DMS 273 treated with DMSO at 0.1 percent for 48 hours (cell line): ENCODE data around the gene PTPN4.

Source experiments
- DNase-seq: peaks from one replicate; lab custom pipeline; 2025; lab: John Stamatoyannopoulos, UW

The PTPN4 gene, protein sequence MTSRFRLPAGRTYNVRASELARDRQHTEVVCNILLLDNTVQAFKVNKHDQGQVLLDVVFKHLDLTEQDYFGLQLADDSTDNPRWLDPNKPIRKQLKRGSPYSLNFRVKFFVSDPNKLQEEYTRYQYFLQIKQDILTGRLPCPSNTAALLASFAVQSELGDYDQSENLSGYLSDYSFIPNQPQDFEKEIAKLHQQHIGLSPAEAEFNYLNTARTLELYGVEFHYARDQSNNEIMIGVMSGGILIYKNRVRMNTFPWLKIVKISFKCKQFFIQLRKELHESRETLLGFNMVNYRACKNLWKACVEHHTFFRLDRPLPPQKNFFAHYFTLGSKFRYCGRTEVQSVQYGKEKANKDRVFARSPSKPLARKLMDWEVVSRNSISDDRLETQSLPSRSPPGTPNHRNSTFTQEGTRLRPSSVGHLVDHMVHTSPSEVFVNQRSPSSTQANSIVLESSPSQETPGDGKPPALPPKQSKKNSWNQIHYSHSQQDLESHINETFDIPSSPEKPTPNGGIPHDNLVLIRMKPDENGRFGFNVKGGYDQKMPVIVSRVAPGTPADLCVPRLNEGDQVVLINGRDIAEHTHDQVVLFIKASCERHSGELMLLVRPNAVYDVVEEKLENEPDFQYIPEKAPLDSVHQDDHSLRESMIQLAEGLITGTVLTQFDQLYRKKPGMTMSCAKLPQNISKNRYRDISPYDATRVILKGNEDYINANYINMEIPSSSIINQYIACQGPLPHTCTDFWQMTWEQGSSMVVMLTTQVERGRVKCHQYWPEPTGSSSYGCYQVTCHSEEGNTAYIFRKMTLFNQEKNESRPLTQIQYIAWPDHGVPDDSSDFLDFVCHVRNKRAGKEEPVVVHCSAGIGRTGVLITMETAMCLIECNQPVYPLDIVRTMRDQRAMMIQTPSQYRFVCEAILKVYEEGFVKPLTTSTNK

DNA sequence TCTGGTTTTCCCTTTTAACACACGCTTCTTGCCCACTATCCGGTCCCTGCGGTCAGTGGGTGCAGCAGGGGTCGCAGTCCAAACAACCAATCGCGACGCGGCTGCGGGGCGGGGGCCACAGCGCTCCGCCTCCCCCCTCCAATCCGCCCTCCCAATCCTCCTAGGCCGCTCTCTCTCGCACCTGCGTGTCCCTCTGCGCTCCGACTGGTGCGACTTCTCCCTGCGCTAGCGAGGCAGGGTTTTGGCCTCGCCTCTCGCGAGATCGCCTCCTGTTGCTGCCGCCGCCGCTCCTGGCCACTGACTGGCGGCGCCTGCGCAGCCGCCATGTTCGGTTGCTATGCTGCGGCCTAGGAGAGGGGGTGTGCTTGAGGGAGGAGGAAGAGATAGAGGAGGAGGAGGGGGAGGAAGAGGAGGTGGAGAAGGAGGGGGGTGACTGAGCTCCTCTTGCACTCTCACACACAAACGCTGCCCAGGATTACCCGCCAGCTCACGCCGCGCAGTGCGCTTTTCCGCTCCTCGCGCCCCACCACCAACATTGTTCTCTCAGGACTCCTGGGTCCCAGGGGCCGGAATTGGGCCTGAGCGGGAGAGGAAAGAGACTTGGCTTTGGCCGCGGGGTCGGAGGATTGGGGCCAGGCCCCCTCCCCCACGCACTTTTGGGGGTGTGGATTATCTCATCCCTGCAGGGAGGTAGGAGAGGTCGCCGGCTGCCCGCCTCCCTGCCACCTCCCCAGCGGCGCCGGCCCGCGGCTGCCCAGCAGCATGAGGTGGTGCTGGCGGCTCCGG, at the start of gene PTPN4:
TSS of gene PTPN4 (plus strand) at position 472 of the 786 bp plus-strand sequence. CDS start 49,932 bp downstream, outside the sequence.
- peak; percentile 99 for DNase-seq

DNA sequence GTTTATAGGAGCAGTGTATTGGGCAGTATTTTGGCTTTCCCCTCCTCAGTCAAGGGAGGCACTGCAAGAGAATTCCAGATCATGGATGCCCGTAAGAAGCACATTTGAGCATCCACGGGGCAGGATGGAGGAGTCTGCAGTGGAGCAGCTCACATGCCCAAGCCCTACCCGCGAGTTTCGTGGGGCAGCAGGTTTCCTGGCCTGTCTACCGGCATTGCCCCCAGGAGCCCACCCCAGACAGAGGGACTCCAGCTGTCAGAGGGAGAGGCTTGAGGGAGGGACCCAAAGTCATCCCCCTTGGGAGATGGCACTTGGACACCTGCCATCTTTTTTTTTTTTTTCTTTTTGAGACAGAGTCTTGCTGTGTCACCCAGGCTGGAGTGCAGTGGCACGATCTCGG, 49.4 kb upstream of the PTPN4 start:
- no peak for DNase-seq

DNA sequence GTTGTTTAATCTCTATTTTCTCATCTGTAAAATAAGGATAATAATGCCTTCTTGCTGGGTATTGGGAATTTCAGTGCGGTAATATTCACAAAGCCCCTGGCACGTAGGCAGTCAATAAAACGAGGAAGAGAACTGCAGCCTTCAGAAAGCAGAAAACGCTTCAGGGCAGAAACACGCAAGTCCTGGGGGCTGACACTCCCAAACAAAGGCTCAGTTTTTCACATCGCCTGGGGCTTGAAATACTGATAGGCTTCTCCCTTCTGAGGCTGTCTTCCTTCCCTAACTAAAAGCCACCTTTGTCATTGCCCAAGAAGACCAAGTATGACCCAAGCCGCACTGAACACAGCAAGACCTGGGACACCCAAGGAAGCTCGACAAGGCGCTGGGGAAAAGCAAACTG, 48.4 kb upstream of the PTPN4 start:
- no peak for DNase-seq

DNA sequence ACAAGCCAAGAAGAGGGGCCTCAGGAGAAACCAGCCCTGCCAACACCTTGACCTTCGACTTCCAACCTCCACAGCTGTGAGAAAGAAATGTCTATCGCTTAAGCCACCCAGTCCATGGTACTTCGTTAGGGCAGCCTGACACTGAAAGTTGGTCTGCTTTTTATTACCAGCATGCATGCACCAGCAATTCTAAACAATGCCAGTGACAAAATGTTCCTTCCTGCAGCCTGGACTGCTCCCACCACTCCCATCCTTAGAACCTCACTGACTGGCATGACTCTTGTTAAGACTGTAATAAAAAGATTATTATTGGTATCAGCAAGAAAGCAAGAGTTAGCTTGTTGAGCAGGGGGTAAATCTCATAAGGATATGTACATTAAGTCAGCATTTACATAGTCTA, 47.2 kb upstream of the PTPN4 start:
- no peak for DNase-seq

DNA sequence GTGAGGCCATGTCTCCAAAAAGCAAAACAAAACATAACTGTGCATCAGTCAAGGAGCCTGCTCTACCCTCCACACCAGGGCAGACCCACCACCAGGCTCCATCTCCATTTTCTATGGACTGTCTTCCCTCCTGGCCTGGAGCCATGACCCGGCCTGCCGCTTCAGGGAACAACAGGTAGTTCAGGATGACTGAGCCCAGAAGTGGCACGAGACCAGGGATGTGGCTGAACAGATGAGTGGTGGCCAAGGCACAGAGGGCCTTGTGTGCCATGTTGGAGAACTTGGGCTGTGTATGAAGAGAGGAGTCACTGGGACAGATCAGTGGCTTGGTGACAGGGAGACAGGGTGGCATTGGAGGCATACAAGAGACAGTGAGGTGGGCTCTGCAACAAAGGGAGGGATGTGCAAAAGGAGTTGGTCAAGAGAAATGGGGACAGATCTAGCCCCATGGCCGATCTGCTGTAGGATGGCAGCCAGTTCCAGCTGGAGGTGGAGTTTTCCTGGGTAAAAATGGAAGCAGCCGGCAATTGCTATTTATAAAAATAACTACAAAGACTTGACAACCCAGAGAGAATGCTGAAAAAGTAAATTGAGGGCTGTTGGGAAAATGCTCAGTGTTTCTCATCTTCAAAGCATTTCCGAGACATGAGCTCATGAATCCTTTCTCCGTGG, 45.8 kb upstream of the PTPN4 start:
- DNase-seq = no peak

DNA sequence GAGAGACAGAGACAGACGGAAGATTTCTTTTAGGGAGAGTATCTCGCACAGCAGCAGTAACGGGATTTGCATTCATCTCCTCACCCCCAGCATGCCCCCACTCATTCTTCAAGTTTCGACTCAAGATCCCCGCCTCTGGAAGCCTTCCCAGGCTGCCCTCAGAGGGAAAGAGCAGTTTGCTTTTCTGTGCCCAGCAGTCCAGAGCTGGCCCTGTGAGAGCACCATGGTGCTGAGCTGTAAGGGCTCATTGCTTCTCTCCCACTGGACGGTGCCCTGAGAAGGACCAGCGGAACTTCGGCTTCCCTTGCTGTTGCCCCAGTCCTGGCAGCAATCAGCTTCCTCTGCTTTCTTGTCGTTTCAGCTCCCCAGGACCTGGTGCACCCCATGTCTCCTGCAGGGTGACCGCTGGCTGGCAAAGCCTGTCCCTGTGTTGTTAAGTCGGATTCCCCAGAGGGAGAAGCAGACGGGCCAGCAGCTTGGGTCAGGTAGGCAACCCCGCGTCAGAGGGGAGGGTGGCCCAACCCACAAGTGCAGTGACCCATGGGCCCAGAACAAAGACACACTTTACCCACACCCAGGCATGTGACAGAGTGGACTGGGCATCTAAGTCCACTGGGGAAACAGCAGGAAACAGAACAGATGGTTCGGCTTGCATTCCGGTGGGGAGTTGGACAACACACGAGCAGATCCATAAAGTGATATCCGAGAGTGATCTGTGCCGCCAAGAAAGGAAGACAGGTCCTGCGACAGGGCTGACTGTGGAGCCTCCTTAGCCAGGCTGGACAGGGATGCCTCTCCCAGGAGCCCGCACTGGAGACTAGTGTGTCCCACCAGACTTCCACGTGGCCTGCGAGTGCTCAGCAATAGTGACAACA, 44.1 kb upstream of the PTPN4 start:
- DNase-seq = no peak

DNA sequence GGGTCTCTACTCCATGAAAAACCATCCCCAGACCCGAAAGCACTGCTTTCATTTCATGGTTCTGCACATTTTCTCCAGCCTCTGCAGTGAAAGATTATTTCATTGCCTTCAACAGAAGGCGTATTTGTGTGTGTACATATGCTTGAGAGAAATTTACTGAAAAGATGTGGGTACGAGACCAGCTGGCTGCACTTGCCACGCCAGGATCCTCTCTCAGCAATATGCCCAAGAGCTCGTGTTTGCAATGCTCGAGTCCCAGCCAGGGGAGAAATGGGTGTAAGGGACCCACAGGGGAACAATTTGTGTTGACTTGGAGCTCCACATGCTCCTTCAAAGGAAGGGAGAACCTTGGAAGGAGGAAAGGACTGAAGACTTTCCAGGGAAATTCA, 43.4 kb upstream of the PTPN4 start:
- DNase-seq = no peak

DNA sequence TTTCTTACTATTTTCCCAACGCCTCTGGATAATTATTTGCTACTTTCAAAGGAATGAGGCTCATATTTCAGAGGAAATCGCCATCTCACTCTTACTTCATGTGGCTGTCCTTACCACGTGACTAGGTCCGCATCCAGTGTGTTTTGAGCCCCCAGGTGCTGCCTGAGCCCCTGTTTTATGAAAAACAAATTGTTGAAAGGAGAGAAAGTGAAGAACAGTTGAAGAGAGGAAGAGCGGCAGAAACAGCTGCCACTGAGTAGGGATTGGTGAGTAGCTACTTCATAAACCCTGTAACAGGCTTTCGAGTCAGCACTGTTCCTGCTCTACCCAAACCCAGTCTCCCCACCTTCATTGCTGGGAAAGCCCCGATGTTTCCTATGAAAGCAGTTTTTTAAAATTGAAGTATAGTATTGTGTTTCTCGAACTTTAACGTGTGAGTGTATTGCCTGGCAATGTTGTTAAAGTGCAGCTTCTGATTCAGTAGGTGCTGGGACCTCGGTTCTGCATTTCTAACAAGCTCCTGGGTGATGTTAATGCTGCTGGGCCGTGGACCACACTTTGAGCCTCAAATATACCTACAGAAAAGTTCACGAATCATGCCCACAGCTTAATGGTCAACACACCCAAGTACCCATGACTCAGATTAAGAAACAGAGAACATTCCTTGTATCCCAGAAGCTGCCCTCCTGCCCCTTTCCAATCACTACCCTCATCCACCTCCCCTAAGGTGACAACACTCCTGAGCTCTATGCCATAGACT, 41.0 kb upstream of the PTPN4 start:
- no peak for DNase-seq

DNA sequence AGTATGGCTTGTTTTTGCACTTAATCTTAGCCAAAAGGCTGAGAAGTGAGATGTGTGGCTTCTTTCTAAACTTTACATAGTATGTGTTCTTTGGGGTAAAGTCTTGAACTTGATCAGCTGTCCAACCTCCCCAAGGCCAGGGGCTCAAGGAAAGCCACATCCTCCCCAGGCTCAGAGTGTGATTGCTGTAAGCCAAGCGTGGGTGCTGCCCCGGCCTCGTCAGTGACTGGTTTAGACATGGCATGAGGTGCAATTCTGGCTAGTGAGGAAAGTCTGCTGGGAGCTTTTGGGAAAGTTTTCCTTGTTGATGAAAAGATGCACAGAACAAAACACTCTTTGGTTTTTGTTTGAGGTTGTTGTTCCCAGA, 40.5 kb upstream of the PTPN4 start:
- no peak for DNase-seq

DNA sequence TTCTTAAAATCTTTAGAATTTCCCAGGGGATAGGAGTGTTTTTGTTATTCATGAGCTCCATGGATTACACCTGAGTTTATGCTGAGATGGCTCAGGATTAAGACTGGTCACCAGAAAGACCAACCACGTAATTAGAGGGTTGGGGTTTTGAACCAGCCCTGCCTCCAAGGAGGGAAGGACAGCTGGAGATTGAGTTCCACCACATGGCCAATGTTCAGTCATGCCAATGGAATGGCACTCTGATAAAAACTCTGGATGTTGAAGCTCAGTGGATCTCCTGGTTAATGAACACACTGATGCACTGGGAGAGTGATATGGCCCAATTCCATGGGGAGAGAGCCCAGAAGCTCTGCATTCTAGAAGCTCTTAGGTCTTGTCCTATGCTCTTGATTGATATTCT, 38.7 kb upstream of the PTPN4 start:
- DNase-seq = no peak

DNA sequence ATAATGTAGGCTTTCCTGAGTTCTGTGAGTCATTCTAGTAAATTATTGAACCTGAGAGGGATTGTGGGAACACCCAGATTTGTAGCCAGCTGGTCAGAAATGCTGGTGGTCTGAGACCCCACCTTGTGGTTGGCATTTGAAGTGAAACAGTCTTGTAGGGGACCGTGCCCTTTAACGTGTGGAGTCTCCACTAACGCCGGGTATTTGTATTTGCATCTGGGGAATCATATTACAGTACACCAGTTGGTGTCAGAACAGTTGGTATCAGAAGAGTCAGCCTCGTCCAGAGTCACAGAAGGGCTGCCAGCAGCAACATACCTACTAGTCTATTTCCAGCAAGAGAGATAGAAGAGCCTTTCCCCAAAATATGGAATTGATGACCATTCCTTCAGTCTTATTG, 38.3 kb upstream of the PTPN4 start:
- DNase-seq = peak; percentile 72

DNA sequence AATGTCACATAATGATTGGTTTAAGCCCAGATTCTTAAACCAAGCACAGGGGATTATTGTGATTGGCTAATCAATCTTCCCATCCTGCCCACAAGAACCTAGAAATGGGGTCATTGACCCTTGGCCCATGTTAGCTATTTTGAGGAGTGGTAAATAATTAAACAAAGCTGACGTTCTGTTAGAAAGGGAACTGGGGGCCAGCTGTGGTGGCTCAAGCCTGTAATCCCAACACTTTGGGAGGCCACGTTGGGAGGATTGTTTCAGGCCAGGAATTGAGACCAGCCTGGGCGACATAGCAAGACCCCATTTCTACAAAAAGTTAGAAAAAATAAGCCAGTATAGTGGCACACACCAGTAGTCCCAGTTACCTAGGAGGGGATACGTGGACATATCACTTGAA, 37.8 kb upstream of the PTPN4 start:
- DNase-seq = no peak

DNA sequence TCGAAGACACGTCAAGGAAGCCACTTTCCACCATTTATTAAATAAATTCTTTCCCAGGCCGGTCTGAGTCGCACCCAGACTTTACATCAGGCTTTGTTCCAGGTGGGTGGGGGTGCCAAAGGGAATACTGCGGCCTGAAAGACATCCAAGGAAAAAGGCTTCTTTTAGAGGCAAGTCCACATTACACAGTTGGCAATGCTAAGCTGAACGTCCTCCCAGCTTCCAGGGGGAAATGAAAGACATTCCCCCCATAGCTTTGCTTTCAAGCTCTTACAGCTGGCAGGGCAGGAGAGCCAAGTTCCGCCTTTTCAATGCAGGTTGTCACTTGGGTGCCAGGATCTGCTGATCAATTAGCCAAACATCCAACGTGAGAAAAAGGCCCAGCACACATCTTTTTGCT, 36.5 kb upstream of the PTPN4 start:
- DNase-seq = no peak

DNA sequence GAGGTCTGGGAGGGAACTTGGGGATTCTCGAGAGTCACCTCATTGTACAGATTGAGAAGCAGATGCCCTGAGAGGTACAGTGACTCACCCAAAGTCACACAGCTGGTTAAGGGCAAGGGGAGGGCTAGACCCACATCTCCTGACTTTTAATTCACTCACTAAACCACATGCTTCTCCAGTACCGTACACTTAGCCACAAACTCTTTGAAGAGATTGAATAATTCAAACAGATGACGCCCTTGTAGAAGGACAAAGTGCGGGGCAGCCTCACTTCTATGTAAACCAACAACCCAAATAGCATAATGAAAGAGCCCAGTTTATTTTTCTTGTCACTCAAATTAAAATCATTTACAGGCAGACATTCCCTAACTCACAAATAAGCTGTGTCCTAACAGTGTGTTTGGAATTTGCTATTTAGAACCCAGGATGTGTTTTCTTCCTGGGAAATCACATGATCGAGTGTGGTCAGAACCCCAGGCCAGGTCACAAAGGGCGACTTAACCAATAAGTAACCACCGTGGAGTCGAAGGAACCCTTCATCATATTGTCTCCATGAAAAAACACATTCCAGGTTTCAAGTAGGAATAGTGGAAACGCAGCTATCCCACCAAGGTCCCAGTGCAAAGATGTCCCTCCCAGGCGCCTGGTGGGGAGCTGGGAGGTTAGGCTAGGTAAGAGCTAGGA, 35.8 kb upstream of the PTPN4 start:
- no peak for DNase-seq

DNA sequence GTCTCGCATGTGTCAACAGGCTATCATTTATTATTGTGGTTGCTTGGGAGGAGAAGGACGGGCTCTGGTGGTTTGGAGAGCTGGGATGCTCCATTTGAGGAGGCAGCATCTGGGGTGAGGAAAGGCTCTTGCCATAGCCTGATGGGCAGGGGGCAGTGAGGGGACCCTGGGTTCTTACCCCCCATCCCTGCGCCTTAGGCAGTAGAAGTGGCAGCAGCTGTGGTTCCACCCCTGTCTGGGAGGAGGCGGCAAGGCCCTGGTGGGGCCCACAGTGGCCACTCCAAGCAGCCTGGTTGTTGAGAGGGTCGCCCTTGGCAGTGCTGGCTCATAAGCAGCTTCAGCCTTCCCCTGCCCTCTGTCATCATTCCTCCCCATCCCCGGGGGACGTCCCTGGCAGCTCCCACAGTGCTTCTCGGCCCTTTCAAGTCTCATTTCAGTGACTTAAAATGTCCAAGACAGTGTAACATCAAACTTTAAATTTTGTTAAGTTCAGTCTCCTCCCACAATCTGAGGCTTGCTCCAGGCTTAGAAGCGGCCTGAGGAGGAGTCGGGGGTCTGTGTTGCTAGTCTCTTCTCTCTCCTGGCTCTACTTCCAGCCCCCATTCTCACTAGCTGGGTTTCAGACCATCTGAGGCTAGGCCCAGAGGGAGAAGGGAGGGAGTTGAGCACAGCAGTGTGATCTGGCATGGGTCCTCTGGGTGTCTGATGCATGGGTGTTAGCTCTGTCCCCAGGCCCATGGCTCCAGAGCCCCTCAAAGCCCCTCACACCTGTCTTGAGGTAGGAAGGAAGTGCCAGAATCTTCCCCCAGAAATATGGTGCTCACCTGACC, 34.9 kb upstream of the PTPN4 start:
- no peak for DNase-seq

DNA sequence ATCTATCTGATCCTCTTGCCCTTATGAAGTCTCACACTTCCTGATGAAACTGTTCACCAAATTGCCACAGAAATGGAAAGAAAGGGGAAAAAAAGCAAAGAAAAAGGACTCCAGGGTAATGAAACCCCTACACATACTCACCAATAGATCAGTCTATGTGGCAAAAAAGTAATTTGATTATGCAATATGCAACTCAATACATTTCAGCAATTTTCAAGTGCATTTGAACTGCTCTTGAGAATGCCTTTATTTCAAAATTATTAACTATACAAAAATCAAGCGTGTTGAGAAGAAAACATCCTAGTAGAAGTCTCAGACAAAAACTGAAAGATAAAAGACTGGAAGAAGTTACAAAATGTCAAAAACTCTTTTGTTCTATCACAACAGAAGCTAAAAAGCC, 32.2 kb upstream of the PTPN4 start:
- no peak for DNase-seq

DNA sequence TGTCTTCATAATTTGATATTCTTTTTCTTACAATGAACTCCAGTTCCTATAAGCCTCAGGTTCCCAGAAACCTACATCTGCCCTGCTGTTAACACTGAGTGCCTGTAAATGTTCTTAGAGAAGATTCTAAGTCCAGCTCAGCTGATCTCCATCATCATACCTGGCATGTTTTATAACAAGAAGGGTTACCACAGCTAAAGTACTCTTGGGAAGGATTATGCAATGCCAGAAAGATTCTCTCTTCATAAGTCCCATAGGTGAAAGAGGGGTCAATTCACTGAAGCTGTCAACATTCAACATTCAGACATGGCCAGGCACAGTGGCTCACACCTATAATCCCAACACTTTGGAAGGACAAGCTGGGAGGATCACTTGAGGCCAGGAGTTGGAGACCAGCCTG, 31.3 kb upstream of the PTPN4 start:
- no peak for DNase-seq

DNA sequence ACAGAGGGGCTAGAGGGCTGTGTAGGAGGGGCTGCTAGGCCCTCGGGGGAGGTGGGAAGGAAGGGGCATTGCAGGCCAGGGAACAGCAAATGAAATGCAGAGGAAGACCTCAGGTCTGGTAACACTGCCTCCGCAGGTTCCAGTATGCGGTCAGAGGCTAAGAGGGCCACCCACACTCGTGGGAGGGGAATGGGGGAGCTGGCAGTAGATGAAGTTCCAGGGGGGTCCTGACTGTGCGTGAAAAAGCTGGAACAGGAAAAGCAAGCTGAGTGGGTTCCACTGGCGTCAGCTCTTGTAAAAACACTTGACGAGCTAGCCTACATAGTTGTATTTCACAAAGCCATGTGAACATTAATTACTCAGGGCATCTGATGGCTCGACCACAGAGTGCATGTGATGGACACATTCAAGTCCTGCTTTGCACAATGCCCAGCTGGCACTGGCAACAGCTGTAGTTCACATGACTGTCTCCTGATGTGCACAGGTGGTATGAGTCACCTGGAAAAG, 29.0 kb upstream of the PTPN4 start:
- DNase-seq = no peak
